Amniotic epithelial cell (primary cell): ENCODE measurements around the gene DOHH.

Experiments used
- DNase-seq: peaks from one replicate; pipeline ENCODE4 v3.0.0-alpha.2; 2010; ENCODE audit warnings: low read depth

The DOHH gene

GRCh38 chr19:3477506-3477905 is 23.0 kb downstream of the DOHH start:
- DNase-seq, result no peak

- DNase-seq, result no peak
Observed at GRCh38 chr19:3476830-3477229, 23.6 kb downstream of the DOHH start.

GRCh38 chr19:3475449-3475848 is 25.0 kb downstream of the DOHH start:
- DNase-seq, result no peak

- no peak for DNase-seq
Observed at GRCh38 chr19:3474614-3475013, 25.9 kb downstream of the DOHH start.

GRCh38 chr19:3474010-3474409 is 26.5 kb downstream of the DOHH start:
- DNase-seq, result no peak

GRCh38 chr19:3471954-3472655 is 28.4 kb downstream of the DOHH start:
- DNase-seq, result no peak

- DNase-seq, result no peak
Observed at GRCh38 chr19:3470500-3471128, 29.9 kb downstream of the DOHH start.

- no peak for DNase-seq
Observed at GRCh38 chr19:3469638-3470499, 30.6 kb downstream of the DOHH start.

GRCh38 chr19:3468211-3468610 is 32.3 kb downstream of the DOHH start:
- no peak for DNase-seq

- no peak for DNase-seq
Observed at GRCh38 chr19:3467437-3468198, 32.9 kb downstream of the DOHH start.

GRCh38 chr19:3466635-3467034 is 33.8 kb downstream of the DOHH start:
- DNase-seq, result no peak

GRCh38 chr19:3465552-3465951 is 34.9 kb downstream of the DOHH start:
- DNase-seq, result no peak

- DNase-seq, result peak; percentile 34
Observed at GRCh38 chr19:3464587-3465235, 35.8 kb downstream of the DOHH start.

GRCh38 chr19:3463714-3464586 is 36.5 kb downstream of the DOHH start:
- no peak for DNase-seq

- DNase-seq, result no peak
Observed at GRCh38 chr19:3462991-3463713, 37.3 kb downstream of the DOHH start.

- no peak for DNase-seq
Observed at GRCh38 chr19:3459965-3460582, 40.4 kb downstream of the DOHH start.

- peak; percentile 94 for DNase-seq
Observed at GRCh38 chr19:3459089-3459881, 41.2 kb downstream of the DOHH start.

GRCh38 chr19:3458229-3459088 is 42.0 kb downstream of the DOHH start:
- DNase-seq, result peak; percentile 37
